GM18507 (cell line): ENCODE results near the gene MOCS2.

Source experiments
- DNase-seq: peaks from one replicate; pipeline ENCODE4 v3.0.0; 2011; ENCODE audit warnings: low read depth; ENCODE audit not compliant: insufficient read length; ENCODE audit errors: extremely low spot score
- FAIRE-seq: peaks from 2 replicates; lab custom pipeline; 2011; peaks lifted over from hg19 to GRCh38; lab: Jason Lieb, UNC

Gene MOCS2

DNA sequence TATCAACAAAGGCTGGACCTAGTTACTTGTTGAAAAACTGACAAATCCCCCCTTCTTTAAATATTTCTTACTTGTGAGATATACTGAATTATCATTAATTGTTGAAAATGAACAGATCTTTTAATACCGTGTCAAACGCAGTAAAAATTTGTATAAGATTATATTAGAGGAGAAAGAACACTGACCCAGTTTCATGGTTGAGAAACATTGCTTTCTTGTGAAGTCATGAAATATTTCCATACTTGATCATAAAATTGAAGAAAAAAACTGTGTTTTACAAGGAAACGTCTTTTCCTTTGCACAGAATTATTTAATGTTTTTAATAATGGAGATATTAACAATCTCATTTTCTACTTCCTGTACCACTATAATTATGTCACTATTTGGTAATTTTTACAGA is 45.8 kb downstream of the MOCS2 start:
- DNase-seq: no peak

GRCh38 chr5:53063176-53063575 is 46.4 kb downstream of the MOCS2 start:
- FAIRE-seq (no peak), DNase-seq (no peak)

More for the DNA sequence above, 45.8 kb downstream of the MOCS2 start:
- FAIRE-seq: no peak

DNA sequence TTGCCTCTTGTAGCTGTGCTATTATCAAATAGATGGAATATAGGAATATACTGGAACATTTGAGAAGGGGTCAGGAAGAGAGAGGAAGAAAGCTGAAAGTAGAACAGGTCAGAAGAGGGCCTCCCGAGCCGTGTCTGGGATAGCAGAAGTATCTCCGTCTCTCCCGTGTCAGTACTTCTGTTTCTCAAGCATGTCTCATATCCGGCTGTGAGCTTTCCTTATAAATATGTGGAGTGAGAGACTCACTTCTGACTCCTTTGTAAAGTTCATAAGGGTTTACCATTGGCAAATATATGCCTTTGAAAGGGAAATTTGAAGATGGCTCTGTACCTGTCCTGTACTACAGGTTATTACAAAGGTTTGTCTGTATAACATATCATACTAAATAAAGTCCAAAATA is 50.3 kb downstream of the MOCS2 start:
- no peak for FAIRE-seq

GRCh38 chr5:53055365-53055764 is 54.2 kb downstream of the MOCS2 start:
- no peak for DNase-seq
- FAIRE-seq: no peak

More for the DNA sequence above, 50.3 kb downstream of the MOCS2 start:
- DNase-seq: no peak

DNA sequence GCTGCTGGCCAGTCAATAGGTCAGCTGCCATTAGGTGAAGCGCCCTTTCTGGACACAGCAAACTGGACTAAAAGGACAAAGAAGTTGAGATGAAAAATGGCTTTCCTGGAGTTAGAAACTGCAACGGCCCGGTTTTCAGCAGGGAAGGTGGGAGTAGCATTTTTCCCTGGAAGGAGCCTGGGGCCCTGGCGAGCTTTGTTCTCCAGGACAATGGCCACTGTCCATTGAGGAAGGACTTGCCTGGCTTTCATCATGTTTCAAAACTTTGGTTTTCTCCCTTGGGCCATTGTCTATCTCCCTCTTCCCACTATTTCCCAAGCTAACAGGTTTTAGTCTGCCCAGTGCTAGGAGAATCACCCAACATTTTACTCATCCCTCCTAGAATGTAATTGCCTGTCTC is 56.2 kb downstream of the MOCS2 start:
- FAIRE-seq (no peak), DNase-seq (no peak)

GRCh38 chr5:53052499-53052898 is 57.1 kb downstream of the MOCS2 start:
- no peak for FAIRE-seq

DNA sequence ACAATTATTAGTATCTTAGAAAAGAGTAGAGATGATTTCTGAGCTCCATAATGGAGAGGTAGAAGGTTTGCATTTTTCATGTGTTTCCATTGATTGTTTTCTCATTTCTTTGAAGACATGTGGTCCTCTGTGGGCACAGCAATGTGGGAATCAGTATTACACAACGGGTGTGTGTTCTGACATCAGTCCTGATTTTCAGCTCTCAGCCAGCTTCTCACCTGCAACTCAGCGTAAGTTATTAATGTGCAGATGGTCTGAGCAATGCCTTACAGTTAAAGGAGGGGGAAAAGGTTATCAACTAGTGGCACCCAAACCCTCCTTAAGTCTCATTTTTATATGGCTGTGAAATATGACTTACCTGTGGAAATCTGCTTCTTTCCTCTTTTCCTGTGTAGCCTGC is 61.3 kb downstream of the MOCS2 start:
- DNase-seq (no peak), FAIRE-seq (no peak)

More at GRCh38 chr5:53052499-53052898, 57.1 kb downstream of the MOCS2 start:
- no peak for DNase-seq
